Subcutaneous abdominal adipose tissue (tissue), 5 donors: Measurements from ENCODE around the gene OXNAD1.

Source experiments
- H3K27ac ChIP-seq: one replicate; pipeline ENCODE4 v1.7.0; 2013; ENCODE audit warnings: low read depth, mild to moderate bottlenecking, inconsistent platforms, low read length, moderate library complexity
- H3K27me3 ChIP-seq, 5 donors: one replicate each; pipeline ENCODE4 v1.7.0; 2013; ENCODE audit warnings: low read length in 5 of 5, inconsistent platforms in 1 of 5; ENCODE audit not compliant: control insufficient read depth in 5 of 5, insufficient read depth in 4 of 5
- H3K36me3 ChIP-seq, 5 donors: one replicate each; pipeline ENCODE4 v1.7.0; 2013; ENCODE audit warnings: low read length in 5 of 5; ENCODE audit not compliant: control insufficient read depth in 5 of 5, insufficient read depth in 5 of 5
- H3K4me1 ChIP-seq, 5 donors: one replicate each; pipeline ENCODE4 v1.7.0; 2013; ENCODE audit warnings: low read length in 5 of 5, mild to moderate bottlenecking in 3 of 5, moderate library complexity in 1 of 5; ENCODE audit not compliant: control insufficient read depth in 5 of 5, insufficient read depth in 5 of 5
- H3K4me3 ChIP-seq, 5 donors: one replicate each; pipeline ENCODE4 v1.7.0; 2013; ENCODE audit warnings: low read length in 5 of 5, low read depth in 1 of 5
- H3K9ac ChIP-seq, 5 donors: one replicate each; pipeline ENCODE4 v1.7.0; 2013; ENCODE audit warnings: low read length in 5 of 5, mild to moderate bottlenecking in 4 of 5, moderate library complexity in 3 of 5
- H3K9me3 ChIP-seq, 5 donors: one replicate each; pipeline ENCODE4 v1.7.0; 2013; ENCODE audit warnings: low read length in 5 of 5; ENCODE audit not compliant: control insufficient read depth in 5 of 5
- donor health status: healthy.
- donor health status: healthy.
- donor health status: healthy.
- donor health status: healthy.
- donor health status: healthy.

Gene OXNAD1

GRCh38 chr3:16329036-16329825 lies 64.2 kb downstream of the OXNAD1 start:
- Histone ChIP-seq H3K4me3 (no peak overlapping the region), H3K9me3 (peaks cover 0 to 8% (median 5%) of the 10 kb centered on the region in 5 donors), H3K27ac (peak overlapping the region; percentile 65), H3K9ac (no peak overlapping the region), H3K36me3 (peaks cover 8 to 38% (median 20%) of the 10 kb centered on the region in 5 donors), H3K27me3 (no peaks in the 10 kb centered on the region), H3K4me1 (peaks cover 0 to 27% (median 21%) of the 10 kb centered on the region in 5 donors)

- H3K27ac ChIP-seq = no peak overlapping the region
- no peaks in the 10 kb centered on the region for H3K27me3 ChIP-seq
- H3K36me3 ChIP-seq = peaks cover 5 to 36% (median 22%) of the 10 kb centered on the region in 5 donors
- H3K4me3 ChIP-seq = no peak overlapping the region
- peaks cover 0 to 10% (median 6%) of the 10 kb centered on the region in 5 donors for H3K9me3 ChIP-seq
- no peak overlapping the region for H3K9ac ChIP-seq
- H3K4me1 ChIP-seq = peaks cover 0 to 27% (median 23%) of the 10 kb centered on the region in 5 donors
Measured at GRCh38 chr3:16329826-16330129, 64.8 kb downstream of the OXNAD1 start.

- no peak overlapping the region for H3K4me3 ChIP-seq
- peaks cover 0 to 13% (median 9%) of the 10 kb centered on the region in 5 donors for H3K9me3 ChIP-seq
- H3K27me3 ChIP-seq = no peaks in the 10 kb centered on the region
- H3K27ac ChIP-seq = no peak overlapping the region
- H3K36me3 ChIP-seq = peaks cover 5 to 34% (median 19%) of the 10 kb centered on the region in 5 donors
- peaks cover 0 to 27% (median 23%) of the 10 kb centered on the region in 5 donors for H3K4me1 ChIP-seq
- no peak overlapping the region for H3K9ac ChIP-seq
Measured at GRCh38 chr3:16330351-16330750, 65.3 kb downstream of the OXNAD1 start.

- Histone ChIP-seq H3K9ac (no peak overlapping the region), H3K36me3 (peaks cover 5 to 33% (median 20%) of the 10 kb centered on the region in 5 donors), H3K27me3 (no peaks in the 10 kb centered on the region), H3K4me1 (peaks cover 0 to 22% (median 21%) of the 10 kb centered on the region in 5 donors), H3K27ac (no peak overlapping the region), H3K4me3 (no peak overlapping the region), H3K9me3 (peaks cover 0 to 13% (median 9%) of the 10 kb centered on the region in 5 donors)
Measured at GRCh38 chr3:16331319-16331883, 66.4 kb downstream of the OXNAD1 start.

GRCh38 chr3:16332904-16333426 lies 68.0 kb downstream of the OXNAD1 start:
- peaks cover 5 to 35% (median 23%) of the 10 kb centered on the region in 5 donors for H3K36me3 ChIP-seq
- H3K27me3 ChIP-seq = no peaks in the 10 kb centered on the region
- H3K4me1 ChIP-seq = peaks cover 0 to 19% (median 16%) of the 10 kb centered on the region in 5 donors
- peak overlapping the region; percentile 16 for H3K27ac ChIP-seq
- H3K9me3 ChIP-seq = peaks cover 0 to 13% (median 9%) of the 10 kb centered on the region in 5 donors
- no peak overlapping the region for H3K4me3 ChIP-seq
- no peak overlapping the region for H3K9ac ChIP-seq

GRCh38 chr3:16334909-16335308 lies 69.9 kb downstream of the OXNAD1 start:
- peak overlapping the region; percentile 39 for H3K27ac ChIP-seq

GRCh38 chr3:16335333-16335732 lies 70.3 kb downstream of the OXNAD1 start:
- H3K9ac ChIP-seq = no peak overlapping the region
- H3K4me1 ChIP-seq = peaks cover 0 to 29% (median 24%) of the 10 kb centered on the region in 5 donors
- H3K27ac ChIP-seq = no peak overlapping the region
- H3K36me3 ChIP-seq = peaks cover 3 to 30% (median 24%) of the 10 kb centered on the region in 5 donors
- H3K4me3 ChIP-seq = no peak overlapping the region
- no peaks in the 10 kb centered on the region for H3K27me3 ChIP-seq
- H3K9me3 ChIP-seq = peaks cover 0 to 13% (median 9%) of the 10 kb centered on the region in 5 donors

More at GRCh38 chr3:16334909-16335308, 69.9 kb downstream of the OXNAD1 start:
- Histone ChIP-seq H3K9ac (no peak overlapping the region), H3K36me3 (peaks cover 5 to 33% (median 24%) of the 10 kb centered on the region in 5 donors), H3K27me3 (no peaks in the 10 kb centered on the region), H3K4me1 (peaks cover 0 to 29% (median 24%) of the 10 kb centered on the region in 5 donors), H3K9me3 (peaks cover 0 to 13% (median 9%) of the 10 kb centered on the region in 5 donors), H3K4me3 (no peak overlapping the region)

- H3K27ac ChIP-seq = peak overlapping the region; percentile 17
- no peaks in the 10 kb centered on the region for H3K27me3 ChIP-seq
- H3K4me1 ChIP-seq = peaks cover 0 to 29% (median 24%) of the 10 kb centered on the region in 5 donors
- H3K36me3 ChIP-seq = peaks cover 0 to 30% (median 17%) of the 10 kb centered on the region in 5 donors
- peaks cover 0 to 13% (median 7%) of the 10 kb centered on the region in 5 donors for H3K9me3 ChIP-seq
- no peak overlapping the region for H3K9ac ChIP-seq
- H3K4me3 ChIP-seq = no peak overlapping the region
Measured at GRCh38 chr3:16335772-16336645, 71.0 kb downstream of the OXNAD1 start.

- Histone ChIP-seq H3K4me1 (peaks cover 0 to 29% (median 24%) of the 10 kb centered on the region in 5 donors), H3K4me3 (no peak overlapping the region), H3K36me3 (peaks cover 0 to 30% (median 17%) of the 10 kb centered on the region in 5 donors), H3K9ac (no peak overlapping the region), H3K27me3 (no peaks in the 10 kb centered on the region), H3K27ac (no peak overlapping the region), H3K9me3 (peaks cover 0 to 6% (median 5%) of the 10 kb centered on the region in 5 donors)
Measured at GRCh38 chr3:16336825-16337224, 71.8 kb downstream of the OXNAD1 start.
